Measurements from ENCODE around the gene ANXA2R. TPM values are rescaled to one million over a fixed set of nuclear protein-coding genes. Genes with fewer than 3 reads are reported as not detected.

Gene ANXA2R
- total RNA-seq, 1 experiment from 2014 or later = 2.6 TPM

- no peak for DNase-seq (ENCODE audit: low read depth)
Measured at GRCh38 chr5:43000914-43001313, 39.2 kb downstream of the ANXA2R start.

GRCh38 chr5:43000111-43000840, 39.8 kb downstream of the ANXA2R start:
- no peak for DNase-seq (ENCODE audit: low read depth)

- peak; percentile 39 for DNase-seq (ENCODE audit: low read depth)
Measured at GRCh38 chr5:42995360-42995751, 44.8 kb downstream of the ANXA2R start.

GRCh38 chr5:42994555-42995359, 45.4 kb downstream of the ANXA2R start:
- peak; percentile 90 for DNase-seq (ENCODE audit: low read depth)

GRCh38 chr5:42994246-42994554, 45.9 kb downstream of the ANXA2R start:
- DNase-seq (ENCODE audit: low read depth) = no peak

GRCh38 chr5:42993516-42994245, 46.4 kb downstream of the ANXA2R start:
- peak; percentile 79 for DNase-seq (ENCODE audit: low read depth)

GRCh38 chr5:42992088-42992879, 47.8 kb downstream of the ANXA2R start:
- no peak for DNase-seq (ENCODE audit: low read depth)

GRCh38 chr5:42991404-42992087, 48.6 kb downstream of the ANXA2R start:
- no peak for DNase-seq (ENCODE audit: low read depth)

- DNase-seq (ENCODE audit: low read depth) = no peak
Measured at GRCh38 chr5:42990892-42991291, 49.2 kb downstream of the ANXA2R start.

Other genes with a start within 250 kb of the ANXA2R start
- gene SELENOP, start 228.4 kb downstream of the ANXA2R start, total RNA-seq (2014; rRNA removed; shearing (Covaris generic)) = 0.48 and 0.49 TPM in 2 replicates
- 20.1 and 24.3 TPM in 2 replicates for gene ZNF131, start 80.6 kb upstream of the ANXA2R start, total RNA-seq (2014; rRNA removed; shearing (Covaris generic))
- gene NIM1K, start 151.9 kb upstream of the ANXA2R start, total RNA-seq (2014; rRNA removed; shearing (Covaris generic)) = 0.88 and 1.4 TPM in 2 replicates

All from RPMI7951 (cell line).